ENCODE data around the gene A2ML1. TPM values are rescaled to one million over a fixed set of nuclear protein-coding genes. Genes with fewer than 3 reads are reported as not detected.

A2ML1 gene
- total RNA-seq, 4 donors from 2014 or later = 0.11 to 1.2 TPM; not detected in 2

GRCh38 chr12:8821591-8821990, 830 bp upstream of the A2ML1 start:
- H3K9me3 ChIP-seq = no peaks in the 10 kb centered on the region
- no peak overlapping the region for H3K4me3 ChIP-seq
- H3K27me3 ChIP-seq = no peaks in the 10 kb centered on the region
- no peak overlapping the region for H3K27ac ChIP-seq (replicated peaks in 1 of 4)
- whole genome bisulfite sequencing = 77% methylated on average over 3 of the region's 3 CpGs
- intact Hi-C loops (cut with DNase I) = no loop called here
- TF ChIP-seq EP300 (IDR thresholded peaks at IDR 0.05) (no peak), POLR2A (IDR thresholded peaks at IDR 0.05; ENCODE audit: low read depth) (no peak), POLR2AphosphoS5 (IDR thresholded peaks at IDR 0.05) (no peak), CTCF (IDR thresholded peaks at IDR 0.05) (no peak)
- H3K4me1 ChIP-seq = peaks cover 0 to 22% (median 6%) of the 10 kb centered on the region in 4 donors
- no peaks in the 10 kb centered on the region for H3K36me3 ChIP-seq
- DNase-seq (ENCODE audit: extremely low spot score) = no peak

DNA sequence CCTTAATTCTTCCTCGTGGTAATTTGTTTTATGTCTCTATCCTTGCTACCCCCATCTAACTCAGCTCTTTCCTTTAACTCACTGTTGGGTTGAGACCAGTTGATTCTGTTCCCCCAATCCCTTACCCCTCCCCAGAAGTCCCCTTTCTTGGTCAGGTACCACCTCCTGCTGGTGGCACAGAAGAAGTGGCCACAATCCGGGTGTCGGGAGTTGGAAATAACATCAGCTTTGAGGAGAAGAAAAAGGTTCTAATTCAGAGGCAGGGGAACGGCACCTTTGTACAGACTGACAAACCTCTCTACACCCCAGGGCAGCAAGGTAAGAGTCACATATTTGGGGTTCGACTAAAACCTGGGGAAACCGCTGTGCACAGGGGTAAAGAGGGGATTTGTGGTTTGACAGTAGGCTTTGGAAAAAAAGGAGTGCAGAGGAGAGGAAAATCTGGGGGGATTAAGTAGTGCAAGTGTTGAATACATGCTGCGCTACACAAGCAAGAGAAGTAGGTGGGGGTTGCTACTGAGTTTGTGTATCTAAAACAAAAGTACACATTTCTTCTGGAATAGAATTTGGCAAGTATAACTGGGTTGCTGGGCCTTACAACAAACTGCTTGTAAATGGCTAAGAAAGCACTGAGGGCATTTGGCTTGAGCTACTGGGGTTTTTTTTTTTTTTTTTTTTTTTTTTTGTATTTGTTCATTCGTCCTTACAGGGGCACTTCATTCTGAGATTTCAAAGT, 1.3 kb downstream of the A2ML1 start:
- H3K4me3 ChIP-seq = no peak overlapping the region
- intact Hi-C loops (cut with DNase I) = loop anchor here (2.0 kb wide), 1 partner anchor 143 kb away; no protein-coding TSS in a partner anchor
- no peak for TF ChIP-seq POLR2AphosphoS5 (IDR thresholded peaks at IDR 0.05)
- TF ChIP-seq CTCF (IDR thresholded peaks at IDR 0.05) = peak; percentile 63 to 74 (median 70)
- no peak overlapping the region for H3K27ac ChIP-seq (replicated peaks in 1 of 4)
- peaks cover 0 to 10% (median 4%) of the 10 kb centered on the region in 4 donors for H3K4me1 ChIP-seq
- no peak for DNase-seq (ENCODE audit: extremely low spot score)
- no peaks in the 10 kb centered on the region for H3K9me3 ChIP-seq
- 35% methylated on average over 8 of the region's 8 CpGs for WGBS
- H3K36me3 ChIP-seq = no peaks in the 10 kb centered on the region
- no peaks in the 10 kb centered on the region for H3K27me3 ChIP-seq

- Histone ChIP-seq H3K9me3 (no peaks in the 10 kb centered on the region), H3K27me3 (no peaks in the 10 kb centered on the region), H3K36me3 (no peaks in the 10 kb centered on the region), H3K4me1 (peaks cover 0 to 10% (median 4%) of the 10 kb centered on the region in 4 donors), H3K27ac (replicated peaks in 1 of 4) (no peak overlapping the region), H3K4me3 (no peak overlapping the region)
- no peak for DNase-seq (ENCODE audit: extremely low spot score)
- TF ChIP-seq POLR2A (IDR thresholded peaks at IDR 0.05; ENCODE audit: low read depth) (no peak), EP300 (IDR thresholded peaks at IDR 0.05) (no peak), CTCF (IDR thresholded peaks at IDR 0.05) (no peak), POLR2AphosphoS5 (IDR thresholded peaks at IDR 0.05) (no peak)
- 88% methylated on average over 3 of the region's 4 CpGs for WGBS
- intact Hi-C loops (cut with DNase I) = no loop called here
Measured at GRCh38 chr12:8827551-8828256, 5.3 kb downstream of the A2ML1 start.

DNA sequence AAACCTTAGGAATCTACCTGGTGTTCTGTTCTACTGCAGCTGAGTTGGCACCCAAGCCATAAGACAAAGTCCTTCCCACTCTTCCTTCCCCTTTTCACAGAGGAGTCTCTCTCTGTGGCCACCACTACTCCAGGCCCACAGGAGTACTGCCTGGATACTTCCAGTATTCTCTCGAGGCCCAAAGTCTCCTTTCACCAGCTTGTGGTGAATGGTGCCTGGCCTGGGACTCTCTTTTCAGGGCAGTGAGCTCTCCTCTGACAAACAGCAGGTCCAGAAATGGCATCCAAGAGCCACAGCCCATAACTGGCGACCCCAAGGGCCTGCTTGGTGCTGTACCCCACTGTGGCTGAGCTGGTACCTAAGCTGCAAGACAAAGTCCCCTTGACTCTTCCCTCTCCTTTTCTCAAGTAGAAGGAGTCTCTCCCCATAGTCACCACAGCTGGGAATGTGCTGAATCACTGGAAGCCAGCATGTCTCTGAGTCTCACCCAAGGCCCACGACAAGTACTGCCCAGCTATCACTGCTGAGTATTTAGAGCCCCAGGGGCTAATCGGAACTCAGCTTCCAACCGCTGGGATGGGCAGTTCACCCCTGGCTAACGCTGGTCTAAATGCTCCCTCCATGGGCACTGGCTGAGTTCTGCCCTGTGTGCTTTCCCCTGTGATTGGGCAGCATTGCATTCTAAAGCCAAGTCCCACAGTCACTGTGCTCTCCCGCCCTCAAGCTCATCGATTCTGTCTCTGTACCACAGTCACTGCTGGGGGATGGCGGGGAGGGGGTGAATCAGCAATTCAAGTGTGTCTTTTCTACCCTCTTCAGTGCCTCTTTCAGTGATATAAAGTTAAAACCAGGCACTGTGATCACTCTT, 6.1 kb downstream of the A2ML1 start:
- intact Hi-C loops (cut with DNase I) = no loop called here
- Histone ChIP-seq H3K9me3 (no peaks in the 10 kb centered on the region), H3K27me3 (no peaks in the 10 kb centered on the region), H3K4me3 (no peak overlapping the region), H3K36me3 (no peaks in the 10 kb centered on the region), H3K27ac (replicated peaks in 1 of 4) (no peak overlapping the region), H3K4me1 (peaks cover 0 to 8% (median 3%) of the 10 kb centered on the region in 4 donors)
- no peak for DNase-seq (ENCODE audit: extremely low spot score)
- TF ChIP-seq POLR2AphosphoS5 (IDR thresholded peaks at IDR 0.05) (no peak), CTCF (IDR thresholded peaks at IDR 0.05) (no peak), EP300 (IDR thresholded peaks at IDR 0.05) (no peak)
- 83% methylated on average over 8 of the region's 9 CpGs for WGBS
